HG03571 (cell line): ENCODE results near the gene MYOZ1.
"Not testable (repeated sequence)": the region's sequence is repeated elsewhere in the genome, so short reads cannot be mapped to it uniquely, and the experiment has no call there.

Source experiments
- ATAC-seq: cut with Tn5 transposase; IDR thresholded peaks from one replicate; pipeline ENCODE4 v1.9.1; 2021; ENCODE audit not compliant: unreplicated experiment

Gene MYOZ1

DNA sequence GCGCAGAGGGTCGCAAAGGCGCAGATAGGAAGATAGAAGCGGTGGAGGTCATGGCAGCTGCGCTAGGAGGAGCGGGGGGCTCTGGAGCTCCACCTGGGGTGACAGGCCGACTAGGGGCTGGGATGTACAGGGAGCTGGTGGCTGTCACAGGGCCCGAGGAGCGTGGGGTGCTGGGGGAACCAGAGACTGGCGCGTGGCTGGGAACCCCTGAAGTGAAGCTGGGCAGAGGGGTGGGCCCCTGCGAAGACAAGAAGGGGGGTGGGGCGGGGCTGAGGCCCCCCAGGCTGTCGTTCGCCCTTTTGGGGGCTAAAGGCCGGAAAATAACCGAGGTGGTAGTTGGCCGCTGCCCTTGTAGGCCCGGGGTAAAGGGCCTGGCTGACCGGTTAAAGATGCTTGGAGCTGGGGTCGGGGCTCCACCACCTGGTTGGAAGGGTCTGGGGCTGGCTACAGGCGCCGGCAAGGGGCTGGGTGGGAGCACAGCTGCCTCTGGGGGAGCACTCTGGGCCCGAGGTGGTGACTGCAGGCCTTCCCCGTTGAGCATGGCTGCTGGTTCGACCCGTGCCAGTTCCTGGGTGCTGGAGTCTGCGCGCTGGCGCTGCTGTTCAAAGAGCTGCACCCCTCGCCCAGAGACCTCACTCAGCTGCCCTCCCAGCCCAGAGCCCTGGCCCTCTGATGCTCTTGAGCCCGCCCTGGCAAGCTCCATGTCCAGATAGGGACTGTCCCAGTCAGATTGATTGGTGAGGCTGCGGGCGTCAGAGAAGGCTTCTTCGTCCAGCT lies 6.8 kb upstream of the MYOZ1 start:
- ATAC-seq = no peak

- ATAC-seq = no peak
Observed at GRCh38 chr10:73647211-73647874, 6.1 kb upstream of the MYOZ1 start.

- no peak for ATAC-seq
Observed at GRCh38 chr10:73646598-73647041, 5.3 kb upstream of the MYOZ1 start.

- no peak for ATAC-seq
Observed at GRCh38 chr10:73645251-73645650, 4.0 kb upstream of the MYOZ1 start.

DNA sequence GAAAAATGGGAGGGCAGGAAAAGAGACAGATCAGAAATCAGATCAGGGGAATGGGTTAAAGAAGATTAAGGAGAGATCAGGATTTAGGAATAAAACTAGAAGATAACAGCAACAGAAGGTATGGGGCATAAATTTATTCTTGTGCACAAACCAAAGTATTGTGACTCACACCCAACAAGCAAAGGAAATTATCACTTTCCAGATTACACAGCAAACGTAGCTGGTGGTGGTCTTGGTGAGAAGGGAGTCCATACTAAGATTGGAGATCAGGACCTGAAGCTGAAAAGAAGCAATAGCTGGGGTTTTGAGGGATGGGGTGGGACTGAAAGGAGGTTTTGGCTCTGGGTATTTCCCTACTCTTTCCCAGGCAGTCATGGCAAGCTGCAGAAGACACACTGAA lies 3.5 kb upstream of the MYOZ1 start:
- ATAC-seq = no peak

DNA sequence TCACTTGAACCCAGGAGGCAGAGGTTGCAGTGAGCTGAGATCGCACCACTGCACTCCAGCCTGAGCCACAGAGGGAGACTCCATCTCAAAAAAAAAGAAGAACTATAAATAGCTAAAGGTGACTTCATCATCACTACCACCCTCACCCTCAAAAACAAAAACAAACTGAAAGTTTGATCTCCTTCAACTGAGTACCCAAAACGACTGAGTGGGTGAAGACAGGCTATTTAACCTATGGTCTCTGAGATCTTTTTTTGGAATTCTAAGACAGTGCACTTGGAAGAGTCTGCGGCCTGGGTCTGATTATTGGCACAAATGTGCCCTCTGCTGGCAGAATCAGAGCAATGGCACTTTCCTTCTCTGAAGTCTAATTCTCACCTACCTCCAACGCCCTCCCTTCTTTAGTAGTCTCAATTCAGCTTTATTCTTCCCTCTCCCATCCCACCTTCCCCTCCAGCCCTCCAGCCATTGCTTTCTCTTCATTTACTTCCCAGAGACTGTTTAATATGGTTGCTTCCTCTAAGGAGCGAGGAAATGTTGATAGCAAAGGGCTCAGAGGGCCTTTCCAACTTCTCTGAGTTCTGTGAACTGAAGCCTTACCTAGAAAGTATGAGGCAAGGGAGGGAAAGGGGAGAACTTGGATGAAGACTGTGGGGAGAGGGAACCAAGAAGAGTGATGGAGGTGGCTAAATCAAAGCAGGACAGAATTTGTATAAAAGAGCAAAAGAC lies 2.9 kb upstream of the MYOZ1 start:
- ATAC-seq = no peak

- no peak for ATAC-seq
Observed at GRCh38 chr10:73643362-73643761, 2.1 kb upstream of the MYOZ1 start.

GRCh38 chr10:73639286-73639685 lies 2.0 kb downstream of the MYOZ1 start:
- ATAC-seq = no peak

GRCh38 chr10:73635781-73636180 lies 5.5 kb downstream of the MYOZ1 start:
- ATAC-seq = no peak

- ATAC-seq = no peak
Observed at GRCh38 chr10:73634421-73634820, 6.9 kb downstream of the MYOZ1 start.

GRCh38 chr10:73629165-73629564 lies 12.1 kb downstream of the MYOZ1 start:
- no peak for ATAC-seq

DNA sequence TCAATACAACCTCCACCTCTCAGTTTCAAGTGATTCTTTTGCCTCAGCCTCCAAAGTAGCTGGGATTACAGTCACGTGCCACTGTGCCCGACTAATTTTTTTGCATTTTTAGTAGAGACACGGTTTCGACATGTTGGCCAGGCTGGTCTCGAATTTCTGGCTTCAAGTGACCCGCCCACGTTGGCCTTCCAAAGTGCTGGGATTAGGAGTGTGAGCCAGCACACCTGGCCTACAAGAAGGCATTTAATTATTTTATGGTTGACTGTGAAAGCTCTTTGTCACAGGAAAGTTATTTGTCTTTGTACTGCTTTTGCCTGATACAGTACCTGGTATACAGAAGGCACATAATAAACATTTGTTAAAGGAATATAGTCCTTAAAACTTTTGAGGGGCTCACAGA lies 12.9 kb downstream of the MYOZ1 start:
- ATAC-seq = no peak

DNA sequence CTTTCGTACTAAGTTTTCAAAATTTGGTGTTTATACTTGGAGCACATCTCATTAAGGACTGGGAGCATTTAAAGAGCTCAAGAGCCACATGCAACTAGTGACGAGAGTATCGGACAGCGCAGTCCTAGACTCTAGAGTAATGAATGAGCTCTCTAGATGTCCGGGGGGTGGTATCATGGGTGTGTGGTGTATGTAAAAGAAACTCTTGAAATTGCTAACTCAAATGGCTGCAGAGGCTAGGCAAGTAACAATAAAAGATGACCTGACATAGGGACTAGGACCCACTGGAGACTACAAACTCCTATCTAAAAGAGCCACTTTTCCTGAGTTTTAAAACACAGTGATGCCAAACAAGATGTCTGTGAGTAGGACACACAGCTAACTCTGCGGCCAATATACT lies 14.0 kb downstream of the MYOZ1 start:
- no peak for ATAC-seq

DNA sequence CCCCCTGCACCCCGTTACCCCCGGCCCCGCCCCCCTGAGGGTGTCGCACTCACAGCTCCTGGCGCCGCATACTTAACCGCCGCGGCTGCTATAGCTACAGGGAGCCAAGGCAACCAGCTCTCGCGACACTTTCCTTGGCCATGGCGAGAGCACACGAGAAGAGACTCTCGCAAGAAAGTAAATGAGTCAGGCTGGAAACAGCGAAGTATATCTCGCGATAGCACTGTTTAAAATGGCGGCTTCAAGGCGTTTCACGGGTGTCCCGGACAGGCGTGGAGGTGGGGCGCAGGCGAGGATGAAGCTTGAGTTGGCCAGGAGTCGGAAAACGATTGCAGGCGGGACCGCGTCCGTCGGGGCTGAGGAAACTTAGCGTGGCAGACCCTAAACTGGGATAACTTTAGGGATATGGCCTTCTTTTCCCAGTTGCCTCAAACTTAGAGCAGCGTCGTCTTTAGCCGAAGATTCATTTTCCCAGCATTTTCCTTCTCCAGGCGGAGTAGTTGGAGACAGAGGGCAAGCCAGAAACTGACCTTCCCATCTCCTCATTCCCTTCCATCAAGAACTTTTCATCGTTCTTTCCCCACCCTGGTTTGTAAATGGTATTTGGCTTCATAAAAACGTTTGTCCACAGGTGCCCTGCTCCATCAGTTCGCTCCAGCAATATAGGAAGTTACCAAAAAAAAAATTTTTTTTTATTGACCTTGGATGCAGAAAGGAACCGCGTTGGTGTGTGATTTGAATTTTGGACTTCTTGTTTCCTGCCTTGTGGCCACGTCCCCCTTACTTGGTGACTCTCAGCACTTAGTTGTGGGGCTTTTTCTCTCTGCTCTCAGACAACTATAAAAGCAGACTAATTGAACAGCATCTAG lies 15.2 kb downstream of the MYOZ1 start:
- ATAC-seq = peak; percentile 98

DNA sequence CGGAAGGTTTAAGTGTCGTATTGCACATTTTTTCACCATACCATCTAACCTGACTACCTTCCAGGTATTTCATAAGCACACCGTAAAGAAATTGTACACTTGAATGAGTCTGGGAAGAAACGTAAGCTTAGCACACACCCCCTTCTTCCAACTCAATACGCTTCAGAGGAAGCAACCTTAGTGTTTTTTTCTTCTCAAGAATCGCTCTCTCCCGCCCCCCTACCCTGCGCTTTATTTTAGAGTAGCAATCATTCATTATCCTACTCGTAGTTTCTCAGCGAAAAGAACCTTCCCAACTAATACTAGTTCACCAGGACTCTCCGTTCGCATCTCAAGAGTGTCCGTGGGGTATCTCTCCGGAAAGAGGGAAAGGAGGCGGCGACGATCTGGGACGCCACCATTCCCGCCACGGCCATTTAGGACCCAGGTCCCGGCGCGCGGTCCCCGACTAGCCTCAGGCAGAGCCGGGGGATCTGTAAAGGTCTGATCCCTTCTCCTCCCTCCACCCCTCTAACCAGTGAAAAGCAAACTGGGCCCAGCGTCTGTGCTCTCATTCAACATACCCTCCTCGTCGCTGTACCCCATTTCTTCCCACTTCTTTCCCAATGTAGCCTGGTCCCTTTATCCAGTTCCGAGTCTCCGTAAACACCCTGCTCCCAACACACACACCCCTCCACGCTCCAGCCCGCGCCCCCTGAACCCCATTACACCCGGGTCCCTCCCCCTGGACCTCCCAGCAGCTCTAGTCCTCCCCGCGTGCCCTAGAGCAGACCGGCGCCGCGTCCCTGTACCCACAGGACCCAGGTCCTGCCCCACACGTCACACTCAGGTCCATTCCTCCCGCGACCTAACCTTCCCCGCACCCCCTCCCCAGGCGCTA lies 16.0 kb downstream of the MYOZ1 start:
- ATAC-seq = peak; percentile 28

GRCh38 chr10:73623056-73623455 lies 18.2 kb downstream of the MYOZ1 start:
- no peak for ATAC-seq

- not testable (repeated sequence) for ATAC-seq
Observed at GRCh38 chr10:73620974-73621373, 20.3 kb downstream of the MYOZ1 start.

- ATAC-seq = not testable (repeated sequence)
Observed at GRCh38 chr10:73617143-73617542, 24.1 kb downstream of the MYOZ1 start.

DNA sequence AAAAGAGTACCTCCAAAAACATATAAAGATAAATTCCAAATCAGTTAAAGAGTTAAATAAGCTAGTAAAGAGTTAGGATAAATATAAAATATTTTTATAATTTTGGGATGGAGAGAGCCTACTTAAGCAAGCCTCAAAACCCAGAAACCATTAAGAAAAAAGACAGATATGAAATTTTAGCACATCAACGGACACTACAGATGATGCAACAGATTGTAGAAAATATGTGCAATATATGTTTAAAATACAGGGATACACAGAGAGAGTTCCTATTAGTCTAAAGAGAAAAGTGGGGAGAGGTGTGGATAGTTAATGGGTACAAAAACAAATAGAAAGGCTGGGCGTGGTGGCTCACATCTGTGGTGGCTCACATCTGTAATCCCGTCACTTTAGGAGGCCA lies 26.6 kb downstream of the MYOZ1 start:
- ATAC-seq = no peak

DNA sequence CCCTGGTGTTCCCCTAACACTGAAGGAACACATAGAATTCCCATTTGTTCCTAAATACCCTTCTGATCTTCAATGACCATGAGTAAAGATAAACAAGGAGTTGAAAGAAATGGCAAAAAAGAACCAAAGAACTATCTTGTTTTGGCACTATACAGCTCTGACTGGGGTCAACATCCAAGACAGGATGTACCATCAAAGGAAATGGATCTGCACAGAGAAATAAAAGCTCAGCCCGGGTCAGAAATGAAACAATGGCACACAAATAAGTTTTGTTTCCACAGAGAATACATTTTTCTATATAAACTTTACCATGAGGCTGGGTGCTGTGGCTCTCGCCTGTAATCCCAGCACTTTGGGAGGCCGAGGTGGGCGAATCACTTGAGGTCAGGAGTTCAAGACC lies 32.2 kb downstream of the MYOZ1 start:
- ATAC-seq = no peak
